Measurements from ENCODE around the gene KCNJ12.

The KCNJ12 gene

DNA sequence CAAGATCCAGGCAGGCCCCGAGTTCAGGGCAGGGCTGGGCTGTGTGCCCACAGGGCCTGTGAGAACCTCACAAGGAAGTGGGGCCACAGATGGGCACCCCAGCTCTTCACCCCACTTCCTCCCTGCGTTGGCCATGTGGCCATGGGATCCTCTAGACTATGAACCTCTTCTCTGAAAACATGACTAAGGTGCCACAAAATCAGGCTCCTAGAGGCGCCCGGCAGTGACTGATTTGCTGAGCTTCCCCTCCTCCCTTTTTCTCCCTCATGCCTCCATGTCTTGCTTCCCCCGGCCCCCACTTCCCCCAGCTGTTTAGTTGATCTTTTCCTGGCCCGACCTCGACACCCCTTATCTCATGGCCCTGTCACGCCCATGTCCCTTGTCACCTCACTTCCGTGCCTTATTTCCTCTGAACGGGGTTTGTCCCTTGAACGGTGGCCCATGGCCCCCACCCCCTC lies 87.1 kb downstream of the KCNJ12 start (continued):
- TF ChIP-seq ZNF174 (tag by site-specific recombination; IDR thresholded peaks at IDR 0.05) = no peak
- TF ChIP-seq, protein P1, sequence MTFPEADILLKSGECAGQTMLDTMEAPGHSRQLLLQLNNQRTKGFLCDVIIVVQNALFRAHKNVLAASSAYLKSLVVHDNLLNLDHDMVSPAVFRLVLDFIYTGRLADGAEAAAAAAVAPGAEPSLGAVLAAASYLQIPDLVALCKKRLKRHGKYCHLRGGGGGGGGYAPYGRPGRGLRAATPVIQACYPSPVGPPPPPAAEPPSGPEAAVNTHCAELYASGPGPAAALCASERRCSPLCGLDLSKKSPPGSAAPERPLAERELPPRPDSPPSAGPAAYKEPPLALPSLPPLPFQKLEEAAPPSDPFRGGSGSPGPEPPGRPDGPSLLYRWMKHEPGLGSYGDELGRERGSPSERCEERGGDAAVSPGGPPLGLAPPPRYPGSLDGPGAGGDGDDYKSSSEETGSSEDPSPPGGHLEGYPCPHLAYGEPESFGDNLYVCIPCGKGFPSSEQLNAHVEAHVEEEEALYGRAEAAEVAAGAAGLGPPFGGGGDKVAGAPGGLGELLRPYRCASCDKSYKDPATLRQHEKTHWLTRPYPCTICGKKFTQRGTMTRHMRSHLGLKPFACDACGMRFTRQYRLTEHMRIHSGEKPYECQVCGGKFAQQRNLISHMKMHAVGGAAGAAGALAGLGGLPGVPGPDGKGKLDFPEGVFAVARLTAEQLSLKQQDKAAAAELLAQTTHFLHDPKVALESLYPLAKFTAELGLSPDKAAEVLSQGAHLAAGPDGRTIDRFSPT (tag by site-specific recombination; IDR thresholded peaks at IDR 0.05) = no peak
- no peak for TF ChIP-seq ZNF133 (tag by site-specific recombination; IDR thresholded peaks at IDR 0.05)
- TF ChIP-seq ZNF654 (tag by site-specific recombination; IDR thresholded peaks at IDR 0.05; ENCODE audit: low read depth) = no peak
- TF ChIP-seq ZNF354C (tag by site-specific recombination; IDR thresholded peaks at IDR 0.05; ENCODE audit: borderline replicate concordance, low read depth) = no peak

GRCh38 chr17:21463779-21464407 lies 87.7 kb downstream of the KCNJ12 start:
- ChIA-PET POLR2A (no interaction called here), CTCF (no interaction called here)
- H3K36me3 ChIP-seq (ENCODE audit: control insufficient read depth in 2 of 2, insufficient read depth in 1 of 2, low read length in 2 of 2) = no peaks in the 10 kb centered on the region
- no peaks in the 10 kb centered on the region for H3K9me3 ChIP-seq (ENCODE audit: control insufficient read depth, insufficient read depth, low read depth, low read length)
- H3K4me1 ChIP-seq (ENCODE audit: control insufficient read depth, insufficient read depth, low read length) = no peaks in the 10 kb centered on the region
- H3K4me3 ChIP-seq (ENCODE audit: low read depth, low read length) = no peak overlapping the region
- TF ChIP-seq ZNF133 (tag by site-specific recombination; IDR thresholded peaks at IDR 0.05) = no peak
- TF ChIP-seq SCRT2 (tag by site-specific recombination; IDR thresholded peaks at IDR 0.05) = no peak
- TF ChIP-seq ZNF138 (tag by site-specific recombination; IDR thresholded peaks at IDR 0.05; ENCODE audit: borderline replicate concordance) = no peak
- no peak for TF ChIP-seq ZNF621 (tag by site-specific recombination; IDR thresholded peaks at IDR 0.05)
- no peak for TF ChIP-seq ZNF585B (tag by site-specific recombination; IDR thresholded peaks at IDR 0.05)
- TF ChIP-seq ZNF449 (tag by site-specific recombination; IDR thresholded peaks at IDR 0.05) = no peak
- no peak for TF ChIP-seq ZSCAN4 (tag by site-specific recombination; IDR thresholded peaks at IDR 0.05)
- no peak for TF ChIP-seq MYNN (tag by site-specific recombination; IDR thresholded peaks at IDR 0.05; ENCODE audit: borderline replicate concordance)
- no peak for TF ChIP-seq ZNF747 (tag by site-specific recombination; IDR thresholded peaks at IDR 0.05)
- TF ChIP-seq KLF1 (tag by site-specific recombination; IDR thresholded peaks at IDR 0.05) = no peak
- no peak for TF ChIP-seq ZNF146 (tag by site-specific recombination; IDR thresholded peaks at IDR 0.05)
- no peak for TF ChIP-seq ZNF707 (tag by site-specific recombination; IDR thresholded peaks at IDR 0.05)
- TF ChIP-seq, protein P2, sequence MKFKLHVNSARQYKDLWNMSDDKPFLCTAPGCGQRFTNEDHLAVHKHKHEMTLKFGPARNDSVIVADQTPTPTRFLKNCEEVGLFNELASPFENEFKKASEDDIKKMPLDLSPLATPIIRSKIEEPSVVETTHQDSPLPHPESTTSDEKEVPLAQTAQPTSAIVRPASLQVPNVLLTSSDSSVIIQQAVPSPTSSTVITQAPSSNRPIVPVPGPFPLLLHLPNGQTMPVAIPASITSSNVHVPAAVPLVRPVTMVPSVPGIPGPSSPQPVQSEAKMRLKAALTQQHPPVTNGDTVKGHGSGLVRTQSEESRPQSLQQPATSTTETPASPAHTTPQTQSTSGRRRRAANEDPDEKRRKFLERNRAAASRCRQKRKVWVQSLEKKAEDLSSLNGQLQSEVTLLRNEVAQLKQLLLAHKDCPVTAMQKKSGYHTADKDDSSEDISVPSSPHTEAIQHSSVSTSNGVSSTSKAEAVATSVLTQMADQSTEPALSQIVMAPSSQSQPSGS (tag by site-specific recombination; IDR thresholded peaks at IDR 0.05; ENCODE audit: low read depth) = no peak
- no peak for TF ChIP-seq ZNF155 (tag by site-specific recombination; IDR thresholded peaks at IDR 0.05)
- H3K27ac ChIP-seq (ENCODE audit: extremely low read depth, low read depth, low read length) = no peak overlapping the region
